GM12878 (cell line): ENCODE measurements around the gene ADNP2. TPM values are rescaled to one million over a fixed set of nuclear protein-coding genes. Genes with fewer than 3 reads are reported as not detected.

Experiments
- ATAC-seq: fragments of 200-7000 bp; cut with Tn5 transposase; 3 replicates; pipeline ENCODE4 v1.9.1; 2020; ENCODE audit warnings: mild to moderate bottlenecking, moderate library complexity
- BruUV-seq: library from RNA; stranded (reverse); fragments of 400-500 nt; replicated peaks from 2 replicates; lab custom pipeline; 2021; lab: Mats Ljungman, UMichigan
- CTCF ChIA-PET: fragments of 300-600 bp; sonication (Branson Sonifier 250); formaldehyde crosslinking; extraction: SDS; loops from one replicate; lab custom pipeline; 2021; ENCODE audit warnings: inconsistent platforms; lab: Yijun Ruan, JAX
- POLR2A ChIA-PET: fragments of 350-600 bp; formaldehyde crosslinking; extraction: SDS; loops from one replicate; lab custom pipeline; 2021; ENCODE audit warnings: inconsistent platforms; lab: Charles Lee
- RAD21 ChIA-PET: fragments of 300-600 bp; sonication (Branson Sonifier 250); formaldehyde crosslinking; loops from one replicate; lab custom pipeline; 2023; ENCODE audit warnings: antibody characterized with exemption; ENCODE audit not compliant: unreplicated experiment; lab: Charles Lee
- SMC1A ChIA-PET: fragments of 300-600 bp; sonication (Branson Sonifier 250); formaldehyde crosslinking; loops from one replicate; lab custom pipeline; 2023; ENCODE audit not compliant: unreplicated experiment, uncharacterized antibody; lab: Charles Lee
- DNase-seq: peaks from one replicate; pipeline ENCODE4 v3.0.0-alpha.2; 2011; ENCODE audit warnings: low read depth, low spot score
- FAIRE-seq: peaks from 3 replicates; lab custom pipeline; 2011; peaks lifted over from hg19 to GRCh38; lab: Jason Lieb, UNC
- H2AFZ ChIP-seq: 2 replicates; pipeline ENCODE4 v1.6.0; 2011; ENCODE audit warnings: low read depth, low read length, control low read depth; ENCODE audit not compliant: control insufficient read depth
- H3K27ac ChIP-seq: 2 replicates; pipeline ENCODE4 v1.5.1; 2011; ENCODE audit warnings: control low read depth; ENCODE audit not compliant: control insufficient read depth, insufficient read depth
- H3K27me3 ChIP-seq, 2 experiments: replicated peaks in 1 of 2; 2 replicates each; pipeline versions ENCODE4 v1.6.0 to v1.6.1; 2011; ENCODE audit warnings: low read length in 1 of 2; ENCODE audit not compliant: control insufficient read depth in 2 of 2, insufficient read depth in 2 of 2
- H3K36me3 ChIP-seq, 2 experiments: 2 replicates each; pipeline ENCODE4 v1.5.1; 2011; ENCODE audit warnings: low read length in 1 of 2; ENCODE audit not compliant: control insufficient read depth in 2 of 2, insufficient read depth in 2 of 2
- H3K4me1 ChIP-seq: 2 replicates; pipeline ENCODE4 v1.6.1; 2011; ENCODE audit warnings: mild to moderate bottlenecking, low read length, moderate library complexity, mixed read lengths; ENCODE audit not compliant: control insufficient read depth, insufficient read depth
- H3K4me2 ChIP-seq: 2 replicates; pipeline ENCODE4 v1.6.0; 2011; ENCODE audit warnings: control low read depth; ENCODE audit not compliant: control insufficient read depth, insufficient read depth
- H3K4me3 ChIP-seq: fragments of 200-600 bp; sonication (generic); 2 replicates; pipeline ENCODE4 v1.5.1; 2016
- H3K79me2 ChIP-seq: 2 replicates; pipeline ENCODE4 v1.6.0; 2011; ENCODE audit warnings: low read length; ENCODE audit not compliant: control insufficient read depth, insufficient read depth
- H3K9ac ChIP-seq: 2 replicates; pipeline ENCODE4 v1.8.0; 2011; ENCODE audit warnings: low read length, control low read depth, mixed read lengths; ENCODE audit not compliant: control insufficient read depth, insufficient read depth
- H3K9me3 ChIP-seq: replicated peaks from 3 replicates; pipeline ENCODE4 v1.5.1; 2011; ENCODE audit warnings: mild to moderate bottlenecking, low read length; ENCODE audit not compliant: control insufficient read depth, insufficient read depth
- H4K20me1 ChIP-seq: 2 replicates; pipeline ENCODE4 v1.6.0; 2011; ENCODE audit not compliant: control insufficient read depth, insufficient read depth
- BACH1 ChIP-seq: fragments of 450-650 bp; IDR thresholded peaks from 2 replicates; pipeline ENCODE4 v1.6.1; 2017; ENCODE audit warnings: mild to moderate bottlenecking, borderline replicate concordance
- EED ChIP-seq: sonication (generic); IDR thresholded peaks from 2 replicates; pipeline ENCODE4 v1.6.1; 2016; ENCODE audit warnings: antibody characterized with exemption, low read depth
- EP300 ChIP-seq, 2 experiments: fragments of 150-350 bp in 1 of 2; IDR thresholded peaks; 2 replicates each; pipeline ENCODE4 v1.6.1; 2011 to 2012; ENCODE audit warnings: low read depth in 2 of 2, low read length in 2 of 2, borderline replicate concordance in 1 of 2, improper control_type of control experiment in 1 of 2, inconsistent platforms in 1 of 2; ENCODE audit not compliant: control insufficient read depth in 1 of 2
- FOXM1 ChIP-seq: IDR thresholded peaks from 2 replicates; pipeline ENCODE4 v1.6.1; 2012; ENCODE audit warnings: low read depth, mild to moderate bottlenecking, inconsistent platforms, low read length, moderate library complexity
- MXI1 ChIP-seq: fragments of 150-350 bp; IDR thresholded peaks from 2 replicates; pipeline ENCODE4 v1.6.1; 2011; ENCODE audit warnings: low read depth, mild to moderate bottlenecking, inconsistent platforms, low read length, improper control_type of control experiment
- NBN ChIP-seq: fragments of 450-650 bp; IDR thresholded peaks from 2 replicates; pipeline ENCODE4 v1.6.1; 2016
- POU2F2 ChIP-seq: IDR thresholded peaks from 3 replicates; pipeline ENCODE4 v1.6.1; 2011; ENCODE audit warnings: low read depth, mild to moderate bottlenecking, low read length, borderline replicate concordance
- RB1 ChIP-seq: fragments of 450-650 bp; formaldehyde crosslinking; IDR thresholded peaks from 2 replicates; pipeline ENCODE4 v1.6.1; 2017; ENCODE audit warnings: mild to moderate bottlenecking, borderline replicate concordance
- RCOR1 ChIP-seq: conservative IDR thresholded peaks from 2 replicates; pipeline ENCODE4 v1.6.1; 2012; ENCODE audit warnings: low read depth, low read length, improper control_type of control experiment
- RUNX3 ChIP-seq: IDR thresholded peaks from 2 replicates; pipeline ENCODE4 v1.6.1; 2012; ENCODE audit warnings: low read length, inconsistent platforms
- SIX5 ChIP-seq: IDR thresholded peaks from 2 replicates; pipeline ENCODE4 v1.6.1; 2011; ENCODE audit warnings: mild to moderate bottlenecking, low read depth, low read length, moderate library complexity; ENCODE audit not compliant: severe bottlenecking
- SMAD5 ChIP-seq: IDR thresholded peaks from 2 replicates; pipeline ENCODE4 v1.6.1; 2016; ENCODE audit warnings: antibody characterized with exemption, low read depth
- SP1 ChIP-seq: IDR thresholded peaks from one replicate; pipeline ENCODE4 v1.6.1; 2011; ENCODE audit warnings: low read depth, low read length
- WGBS: methylation state at CpG from one replicate; pipeline ENCODE4 v1.1.6; 2016; ENCODE audit warnings: low lambda C conversion rate; ENCODE audit not compliant: insufficient replicate concordance, insufficient coverage; ENCODE audit errors: missing lambda C conversion rate; 5-methylcytosine and 5-hydroxymethylcytosine counted together
- in situ Hi-C: fragments of 300-500 bp; cut with MboI; formaldehyde crosslinking; loops from 9 replicates; pipeline ENCODE4 v1.14.3; 2018; ENCODE audit warnings: mixed read lengths
- intact Hi-C: fragments of 100-400 bp; cut with micrococcal nuclease; formaldehyde crosslinking; loops from one replicate; pipeline ENCODE4 v1.14.2; 2022; ENCODE audit not compliant: unreplicated experiment
- polyA plus RNA-seq, 11 experiments: library from polyadenylated mRNA; depleted of rRNA in 4 of 11; unstranded in 6 of 11; stranded (reverse) in 5 of 11; fragments of >200 nt; fragmentation: Nextera tagmentation in 4 of 11; fragmentation: Illumina TruSeq in 1 of 11; extraction: Ambion mirVana in 4 of 11; extraction: Trizol in 1 of 11; gene quantifications; 1 replicate in 1 of 11; 2 replicates in 10 of 11; pipeline versions ENCODE4 v1.2.1 to v1.2.3, GENCODE V29; 2011 to 2016; ENCODE audit warnings: inconsistent platforms in 2 of 11, missing spikeins in 2 of 11, low read depth in 1 of 11
- total RNA-seq, 4 experiments: library from RNA; depleted of rRNA in 3 of 4; stranded (reverse); fragments of >200 nt in 3 of 4; fragmentation: Illumina TruSeq in 1 of 4; extraction: Trizol in 1 of 4; gene quantifications; 2 replicates each; pipeline versions ENCODE4 v1.2.1 to v1.2.3, GENCODE V29; 2013 to 2021
- TF ChIP-seq, protein P1 (sequence below): fragments of 150-350 bp; IDR thresholded peaks from 2 replicates; pipeline ENCODE4 v1.6.1; 2016; ENCODE audit warnings: low read depth, low read length
- TF ChIP-seq, protein P2 (sequence below): fragments of 150-350 bp; IDR thresholded peaks from 2 replicates; pipeline ENCODE4 v1.6.1; 2014; ENCODE audit warnings: mild to moderate bottlenecking, low read depth, low read length
- TF ChIP-seq, protein P3 (sequence below), 3 experiments: IDR thresholded peaks in 2 of 3; conservative IDR thresholded peaks in 1 of 3; 2 replicates each; pipeline ENCODE4 v1.5.1; 2011; ENCODE audit warnings: low read depth in 3 of 3, low read length in 3 of 3, mild to moderate bottlenecking in 3 of 3, control low read depth in 2 of 3, moderate library complexity in 2 of 3, inconsistent platforms in 1 of 3, mixed read lengths in 1 of 3; ENCODE audit not compliant: control insufficient read depth in 2 of 3, insufficient read depth in 1 of 3; ENCODE audit errors: extremely low read depth in 1 of 3

The ADNP2 gene
- total and polyA plus RNA-seq, 10 of the 15 experiments (the other 5 are each of a cell fraction or from before 2014, with no cell fraction given), result 3.7 to 25.1 (median 13.0) TPM

DNA sequence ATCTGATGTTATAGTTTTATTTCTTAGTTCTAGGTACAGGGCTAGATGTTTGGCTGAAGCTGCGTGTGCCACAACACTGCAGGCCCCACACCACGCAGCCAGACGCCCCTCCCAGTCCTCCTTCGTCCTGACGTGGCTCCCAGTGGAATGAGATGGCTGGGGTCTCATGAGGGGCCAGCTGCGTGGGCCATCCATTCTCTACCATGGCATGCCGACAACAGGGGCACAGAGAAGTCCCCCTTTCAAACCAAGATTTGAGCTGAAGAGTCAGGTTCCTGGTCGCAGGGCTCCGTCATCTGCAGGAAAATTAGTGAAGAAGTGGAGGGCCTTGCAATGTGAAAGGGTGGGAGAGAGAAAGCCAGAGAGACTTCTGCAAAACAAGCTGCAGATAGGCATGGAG lies 73.8 kb downstream of the ADNP2 start:
- BruUV-seq, result no TSS peak
- no peaks in the 10 kb centered on the region; the same call in 2 of the 3 replicates for H3K9me3 ChIP-seq
- ChIA-PET POLR2A (interaction anchor here (1.1 to 1.8 kb wide), 3 partner anchors 8 to 72 kb away, joined by 3 to 8 read pairs (median 3); no protein-coding TSS in a partner anchor), RAD21 (no interaction called here), CTCF (interaction anchor here (1.1 to 2.4 kb wide), 2 partner anchors 18 to 73 kb away, joined by 6 read pairs; no protein-coding TSS in a partner anchor), SMC1A (interaction anchor here (1.6 to 2.9 kb wide), 3 partner anchors 8 to 20 kb away, joined by 4 to 13 read pairs (median 8); no protein-coding TSS in a partner anchor)
- H3K4me3 ChIP-seq, result no peak overlapping the region
- H3K9ac ChIP-seq, result no peak overlapping the region
- H3K4me2 ChIP-seq, result no peak overlapping the region
- H3K79me2 ChIP-seq, result no peaks in the 10 kb centered on the region
- intact Hi-C loops, result no loop called here
- no peaks in the 10 kb centered on the region for H4K20me1 ChIP-seq
- ATAC-seq (no peak), DNase-seq (no peak), FAIRE-seq (no peak)
- H3K27me3 ChIP-seq, result no peaks in the 10 kb centered on the region; a peak in 1 of 4 replicates
- in situ Hi-C loops, result no loop called here
- H3K4me1 ChIP-seq, result peaks cover 10% of the 10 kb centered on the region
- WGBS, result 52% methylated on average over 9 of the region's 9 CpGs
- H2AFZ ChIP-seq, result no peak overlapping the region
- no peak overlapping the region for H3K27ac ChIP-seq
- no peaks in the 10 kb centered on the region for H3K36me3 ChIP-seq
- TF ChIP-seq SMAD5 (no peak), MXI1 (no peak), RCOR1 (no peak), RUNX3 (no peak), SIX5 (no peak), NBN (no peak), FOXM1 (no peak), EP300 (IDR thresholded peaks at IDR 0.05; ENCODE audit: borderline replicate concordance in 1 of 2, control insufficient read depth in 1 of 2, low read depth in 2 of 2, low read length in 2 of 2) (no peak), POU2F2 (no peak), BACH1 (no peak), EED (no peak), SP1 (no peak), RB1 (no peak)
- TF ChIP-seq, protein P1, sequence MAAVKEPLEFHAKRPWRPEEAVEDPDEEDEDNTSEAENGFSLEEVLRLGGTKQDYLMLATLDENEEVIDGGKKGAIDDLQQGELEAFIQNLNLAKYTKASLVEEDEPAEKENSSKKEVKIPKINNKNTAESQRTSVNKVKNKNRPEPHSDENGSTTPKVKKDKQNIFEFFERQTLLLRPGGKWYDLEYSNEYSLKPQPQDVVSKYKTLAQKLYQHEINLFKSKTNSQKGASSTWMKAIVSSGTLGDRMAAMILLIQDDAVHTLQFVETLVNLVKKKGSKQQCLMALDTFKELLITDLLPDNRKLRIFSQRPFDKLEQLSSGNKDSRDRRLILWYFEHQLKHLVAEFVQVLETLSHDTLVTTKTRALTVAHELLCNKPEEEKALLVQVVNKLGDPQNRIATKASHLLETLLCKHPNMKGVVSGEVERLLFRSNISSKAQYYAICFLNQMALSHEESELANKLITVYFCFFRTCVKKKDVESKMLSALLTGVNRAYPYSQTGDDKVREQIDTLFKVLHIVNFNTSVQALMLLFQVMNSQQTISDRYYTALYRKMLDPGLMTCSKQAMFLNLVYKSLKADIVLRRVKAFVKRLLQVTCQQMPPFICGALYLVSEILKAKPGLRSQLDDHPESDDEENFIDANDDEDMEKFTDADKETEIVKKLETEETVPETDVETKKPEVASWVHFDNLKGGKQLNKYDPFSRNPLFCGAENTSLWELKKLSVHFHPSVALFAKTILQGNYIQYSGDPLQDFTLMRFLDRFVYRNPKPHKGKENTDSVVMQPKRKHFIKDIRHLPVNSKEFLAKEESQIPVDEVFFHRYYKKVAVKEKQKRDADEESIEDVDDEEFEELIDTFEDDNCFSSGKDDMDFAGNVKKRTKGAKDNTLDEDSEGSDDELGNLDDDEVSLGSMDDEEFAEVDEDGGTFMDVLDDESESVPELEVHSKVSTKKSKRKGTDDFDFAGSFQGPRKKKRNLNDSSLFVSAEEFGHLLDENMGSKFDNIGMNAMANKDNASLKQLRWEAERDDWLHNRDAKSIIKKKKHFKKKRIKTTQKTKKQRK, result no peak
- TF ChIP-seq, protein P2, sequence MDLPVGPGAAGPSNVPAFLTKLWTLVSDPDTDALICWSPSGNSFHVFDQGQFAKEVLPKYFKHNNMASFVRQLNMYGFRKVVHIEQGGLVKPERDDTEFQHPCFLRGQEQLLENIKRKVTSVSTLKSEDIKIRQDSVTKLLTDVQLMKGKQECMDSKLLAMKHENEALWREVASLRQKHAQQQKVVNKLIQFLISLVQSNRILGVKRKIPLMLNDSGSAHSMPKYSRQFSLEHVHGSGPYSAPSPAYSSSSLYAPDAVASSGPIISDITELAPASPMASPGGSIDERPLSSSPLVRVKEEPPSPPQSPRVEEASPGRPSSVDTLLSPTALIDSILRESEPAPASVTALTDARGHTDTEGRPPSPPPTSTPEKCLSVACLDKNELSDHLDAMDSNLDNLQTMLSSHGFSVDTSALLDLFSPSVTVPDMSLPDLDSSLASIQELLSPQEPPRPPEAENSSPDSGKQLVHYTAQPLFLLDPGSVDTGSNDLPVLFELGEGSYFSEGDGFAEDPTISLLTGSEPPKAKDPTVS, result no peak
- TF ChIP-seq, protein P3, sequence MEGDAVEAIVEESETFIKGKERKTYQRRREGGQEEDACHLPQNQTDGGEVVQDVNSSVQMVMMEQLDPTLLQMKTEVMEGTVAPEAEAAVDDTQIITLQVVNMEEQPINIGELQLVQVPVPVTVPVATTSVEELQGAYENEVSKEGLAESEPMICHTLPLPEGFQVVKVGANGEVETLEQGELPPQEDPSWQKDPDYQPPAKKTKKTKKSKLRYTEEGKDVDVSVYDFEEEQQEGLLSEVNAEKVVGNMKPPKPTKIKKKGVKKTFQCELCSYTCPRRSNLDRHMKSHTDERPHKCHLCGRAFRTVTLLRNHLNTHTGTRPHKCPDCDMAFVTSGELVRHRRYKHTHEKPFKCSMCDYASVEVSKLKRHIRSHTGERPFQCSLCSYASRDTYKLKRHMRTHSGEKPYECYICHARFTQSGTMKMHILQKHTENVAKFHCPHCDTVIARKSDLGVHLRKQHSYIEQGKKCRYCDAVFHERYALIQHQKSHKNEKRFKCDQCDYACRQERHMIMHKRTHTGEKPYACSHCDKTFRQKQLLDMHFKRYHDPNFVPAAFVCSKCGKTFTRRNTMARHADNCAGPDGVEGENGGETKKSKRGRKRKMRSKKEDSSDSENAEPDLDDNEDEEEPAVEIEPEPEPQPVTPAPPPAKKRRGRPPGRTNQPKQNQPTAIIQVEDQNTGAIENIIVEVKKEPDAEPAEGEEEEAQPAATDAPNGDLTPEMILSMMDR (IDR thresholded peaks at IDR 0.05 in 2 of 3, conservative IDR thresholded peaks at IDR 0.05 in 1 of 3; ENCODE audit: control insufficient read depth in 2 of 3, extremely low read depth in 1 of 3, insufficient read depth in 1 of 3, low read depth in 3 of 3, low read length in 3 of 3), result no peak
